Activated CD4-positive, CD25-positive, alpha-beta regulatory T cell (primary cell): Measurements from ENCODE around the gene STAT3.
A peak's percentile ranks its signal among the peaks of the same experiment; 100 is the strongest.
"Not testable (repeated sequence)": the region's sequence is repeated elsewhere in the genome, so short reads cannot be mapped to it uniquely, and the experiment has no call there.

Source experiments
- DNase-seq, 4 experiments: peaks; one replicate each; lab custom pipeline; 2025; lab: John Stamatoyannopoulos, UW

Gene STAT3

GRCh38 chr17:42279776-42280630 lies 108.2 kb downstream of the STAT3 start:
- no peak for DNase-seq

GRCh38 chr17:42277342-42277712 lies 110.9 kb downstream of the STAT3 start:
- DNase-seq, result no peak

GRCh38 chr17:42276609-42277341 lies 111.5 kb downstream of the STAT3 start:
- no peak for DNase-seq

- DNase-seq, result peak; percentile 26 to 68 (median 46)
Observed at GRCh38 chr17:42276359-42276608, 112.0 kb downstream of the STAT3 start, which contains the start of gene STAT5B. Gene STAT5B, minus strand, starts transcription at chr17:42276391. Its CDS starts 44,264 bp downstream, at chr17:42232127.

GRCh38 chr17:42275527-42276358 lies 112.5 kb downstream of the STAT3 start:
- no peak for DNase-seq

GRCh38 chr17:42274812-42275526 lies 113.3 kb downstream of the STAT3 start:
- no peak for DNase-seq

GRCh38 chr17:42274253-42274542 lies 114.0 kb downstream of the STAT3 start:
- no peak for DNase-seq

- no peak for DNase-seq
Observed at GRCh38 chr17:42273474-42274252, 114.6 kb downstream of the STAT3 start.

GRCh38 chr17:42272162-42272907 lies 115.9 kb downstream of the STAT3 start:
- DNase-seq, result no peak

GRCh38 chr17:42271779-42272035 lies 116.5 kb downstream of the STAT3 start:
- no peak for DNase-seq

- no peak for DNase-seq
Observed at GRCh38 chr17:42271006-42271778, 117.0 kb downstream of the STAT3 start.

GRCh38 chr17:42270596-42270995 lies 117.6 kb downstream of the STAT3 start:
- DNase-seq, result no peak

GRCh38 chr17:42270170-42270535 lies 118.1 kb downstream of the STAT3 start:
- no peak for DNase-seq

GRCh38 chr17:42268236-42268635 lies 120.0 kb downstream of the STAT3 start:
- DNase-seq, result no peak

GRCh38 chr17:42266918-42267766 lies 121.1 kb downstream of the STAT3 start:
- DNase-seq, result no peak

GRCh38 chr17:42266462-42266861 lies 121.8 kb downstream of the STAT3 start:
- DNase-seq, result no peak

GRCh38 chr17:42264366-42264765 lies 123.9 kb downstream of the STAT3 start:
- DNase-seq, result not testable (repeated sequence)
